ENCODE measurements around the gene SLC31A2.

SLC31A2 gene

GRCh38 chr9:113156880-113157279, 6.1 kb downstream of the SLC31A2 start:
- no peak for TF ChIP-seq POLR2A (IDR thresholded peaks at IDR 0.05; ENCODE audit: low read depth, low read length)
- DNase-seq (ENCODE audit: insufficient read length, low spot score), result no peak
- FAIRE-seq, result no peak

GRCh38 chr9:113158446-113158845, 7.6 kb downstream of the SLC31A2 start:
- TF ChIP-seq POLR2A (IDR thresholded peaks at IDR 0.05; ENCODE audit: low read depth, low read length), result no peak
- FAIRE-seq (no peak), DNase-seq (ENCODE audit: insufficient read length, low spot score) (no peak)

GRCh38 chr9:113160571-113160970, 9.8 kb downstream of the SLC31A2 start:
- TF ChIP-seq POLR2A (IDR thresholded peaks at IDR 0.05; ENCODE audit: low read depth, low read length), result no peak
- no peak for DNase-seq (ENCODE audit: insufficient read length, low spot score)
- FAIRE-seq, result no peak

DNA sequence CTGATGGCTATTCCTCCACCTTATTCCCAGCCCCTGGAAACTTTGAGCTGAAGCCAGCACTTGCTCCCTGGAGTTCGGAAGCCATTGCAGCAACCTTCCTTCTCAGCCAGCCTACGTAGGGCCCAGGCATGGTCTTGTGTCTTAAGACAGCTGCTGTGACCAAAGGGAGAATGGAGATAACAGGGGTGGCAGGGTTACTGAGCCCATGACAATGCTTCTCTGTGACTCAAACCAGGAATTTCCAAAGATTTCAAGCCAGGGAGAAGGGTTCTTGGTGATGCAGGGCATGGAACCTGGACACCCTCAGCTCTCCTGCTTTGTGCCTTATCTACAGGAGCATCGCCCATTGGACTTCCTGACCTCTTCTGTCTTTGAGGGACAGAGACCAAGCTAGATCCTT, 12.2 kb downstream of the SLC31A2 start:
- FAIRE-seq (no peak), DNase-seq (ENCODE audit: insufficient read length, low spot score) (no peak)
- no peak for TF ChIP-seq POLR2A (IDR thresholded peaks at IDR 0.05; ENCODE audit: low read depth, low read length)

DNA sequence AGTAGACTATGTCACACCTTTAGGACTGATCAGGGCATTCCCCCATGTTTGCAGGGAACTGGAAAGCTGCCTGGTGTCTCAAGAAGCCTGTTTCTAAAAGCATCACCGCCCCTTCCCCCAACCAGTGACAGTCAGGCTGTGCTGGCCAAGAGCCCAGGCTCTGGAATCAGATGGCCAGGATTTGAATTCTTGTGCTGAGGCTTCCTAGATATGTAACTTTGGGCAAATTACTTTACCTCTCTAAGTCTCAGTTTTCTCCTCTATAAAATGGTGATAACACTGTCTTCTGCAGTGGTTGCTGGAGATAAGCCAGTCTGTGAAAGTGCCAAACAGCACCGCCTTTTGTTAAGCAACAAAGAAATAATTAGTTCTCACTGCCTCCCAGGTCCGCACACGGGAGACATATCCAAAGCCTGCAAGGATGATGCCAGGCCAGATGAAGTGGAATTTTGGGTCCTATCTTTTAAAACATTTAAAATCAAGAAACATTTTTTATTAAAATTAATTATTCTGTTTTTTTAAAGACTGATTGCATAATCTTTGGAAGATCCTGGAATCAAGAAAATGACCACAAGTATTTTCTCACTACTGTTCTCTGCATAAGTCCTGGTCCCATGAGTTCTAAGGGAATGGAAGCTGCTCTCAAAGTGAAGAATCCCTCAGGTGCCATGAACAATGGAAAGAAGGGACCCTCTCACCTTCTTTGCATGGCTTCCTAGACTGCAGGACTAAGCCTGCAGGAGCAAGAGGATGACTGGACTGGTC, 13.9 kb downstream of the SLC31A2 start:
- no peak for TF ChIP-seq POLR2A (IDR thresholded peaks at IDR 0.05; ENCODE audit: low read depth, low read length)
- DNase-seq (ENCODE audit: insufficient read length, low spot score) (no peak), FAIRE-seq (no peak)

DNA sequence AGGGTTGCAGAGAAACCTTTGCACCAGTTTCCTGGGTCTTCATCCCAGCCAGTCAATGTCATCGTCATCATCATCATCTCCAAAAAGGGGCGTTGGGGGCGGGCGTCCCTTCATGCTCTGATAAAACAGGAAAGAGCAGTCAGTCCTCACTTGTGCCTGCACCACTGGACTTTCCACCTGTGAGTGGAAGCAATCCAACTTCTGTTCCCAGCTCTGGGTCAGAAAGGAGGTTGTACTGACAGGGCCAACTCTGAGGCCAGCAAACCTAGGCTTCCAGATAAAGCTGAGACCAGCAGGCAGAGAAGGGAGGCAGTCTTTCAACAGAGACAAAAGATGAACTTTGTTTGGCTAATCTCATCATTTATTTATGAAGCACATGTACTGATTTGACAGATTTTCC, 15.2 kb downstream of the SLC31A2 start:
- DNase-seq (ENCODE audit: insufficient read length, low spot score), result no peak
- no peak for FAIRE-seq
- TF ChIP-seq POLR2A (IDR thresholded peaks at IDR 0.05; ENCODE audit: low read depth, low read length), result no peak

GRCh38 chr9:113168809-113169208, 18.0 kb downstream of the SLC31A2 start:
- FAIRE-seq, result no peak
- no peak for DNase-seq (ENCODE audit: insufficient read length, low spot score)

GRCh38 chr9:113173341-113173740, 22.5 kb downstream of the SLC31A2 start:
- FAIRE-seq (no peak), DNase-seq (ENCODE audit: insufficient read length, low spot score) (no peak)
- no peak for TF ChIP-seq POLR2A (IDR thresholded peaks at IDR 0.05; ENCODE audit: low read depth, low read length)

More at GRCh38 chr9:113168809-113169208, 18.0 kb downstream of the SLC31A2 start:
- TF ChIP-seq POLR2A (IDR thresholded peaks at IDR 0.05; ENCODE audit: low read depth, low read length), result no peak

DNA sequence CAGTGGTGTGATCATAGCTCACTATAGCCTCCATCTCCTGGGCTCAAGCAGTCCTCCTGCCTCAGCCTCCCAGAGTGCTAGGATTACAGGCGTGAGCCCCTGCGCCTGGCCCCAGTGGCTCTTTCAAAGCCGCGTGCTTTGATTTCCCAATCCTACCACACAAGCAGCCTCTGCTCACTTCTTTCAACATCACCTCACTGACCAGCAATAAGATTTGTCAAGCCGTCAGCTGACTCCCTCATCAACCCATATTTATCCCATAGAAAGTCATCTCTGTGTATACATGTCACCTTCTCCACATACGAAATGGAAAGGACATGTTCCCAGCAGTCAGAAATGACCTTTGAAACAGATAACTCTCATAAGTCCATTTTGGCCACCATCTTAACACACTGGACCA, 26.0 kb downstream of the SLC31A2 start:
- no peak for TF ChIP-seq POLR2A (IDR thresholded peaks at IDR 0.05; ENCODE audit: low read depth, low read length)
- FAIRE-seq, result no peak
- DNase-seq (ENCODE audit: insufficient read length, low spot score), result no peak

GRCh38 chr9:113177251-113177650, 26.4 kb downstream of the SLC31A2 start:
- TF ChIP-seq POLR2A (IDR thresholded peaks at IDR 0.05; ENCODE audit: low read depth, low read length), result no peak
- no peak for FAIRE-seq
- no peak for DNase-seq (ENCODE audit: insufficient read length, low spot score)

DNA sequence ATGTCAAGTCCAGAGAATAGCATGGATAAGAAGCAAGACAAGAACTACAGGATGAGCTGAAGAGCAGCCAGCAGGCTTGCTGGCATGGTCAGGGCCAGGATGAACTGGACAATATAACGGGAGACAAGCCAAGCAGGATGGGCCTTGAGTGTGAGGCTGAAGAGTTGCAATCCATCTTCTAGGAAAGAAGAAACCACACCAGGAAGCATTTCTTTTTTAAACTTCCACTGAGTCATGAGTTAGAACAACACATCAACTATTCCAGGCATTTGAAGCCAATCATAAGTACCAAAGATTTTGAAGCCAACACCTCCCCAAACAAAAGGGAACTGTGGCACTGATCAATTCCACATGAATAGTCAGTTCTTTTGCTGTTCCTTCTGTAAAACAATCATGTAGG, 27.3 kb downstream of the SLC31A2 start:
- no peak for FAIRE-seq
- DNase-seq (ENCODE audit: insufficient read length, low spot score), result no peak
- no peak for TF ChIP-seq POLR2A (IDR thresholded peaks at IDR 0.05; ENCODE audit: low read depth, low read length)

DNA sequence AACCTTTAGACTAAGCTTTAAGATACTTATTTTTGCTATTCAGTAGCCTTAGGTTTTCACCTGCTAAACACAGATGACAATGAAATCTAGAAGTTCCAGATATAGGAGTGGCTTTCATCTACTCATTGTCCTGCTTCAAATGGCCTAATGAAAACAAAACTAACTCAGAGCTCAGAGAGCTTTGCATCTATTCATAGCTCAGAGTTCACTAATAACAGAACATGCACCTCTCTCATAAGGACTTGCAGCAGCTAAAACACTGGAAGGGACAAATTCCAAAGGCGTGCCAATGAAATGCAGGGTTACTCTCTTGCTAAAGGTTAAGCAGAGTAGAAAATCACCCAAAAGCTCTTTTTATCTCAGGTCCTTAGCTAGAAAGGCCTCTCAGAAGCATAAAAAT, 29.0 kb downstream of the SLC31A2 start:
- FAIRE-seq, result no peak
- DNase-seq (ENCODE audit: insufficient read length, low spot score), result no peak
- no peak for TF ChIP-seq POLR2A (IDR thresholded peaks at IDR 0.05; ENCODE audit: low read depth, low read length)

- FAIRE-seq, result no peak
- no peak for DNase-seq (ENCODE audit: insufficient read length, low spot score)
- no peak for TF ChIP-seq POLR2A (IDR thresholded peaks at IDR 0.05; ENCODE audit: low read depth, low read length)
Observed at GRCh38 chr9:113181165-113181564, 30.4 kb downstream of the SLC31A2 start.

DNA sequence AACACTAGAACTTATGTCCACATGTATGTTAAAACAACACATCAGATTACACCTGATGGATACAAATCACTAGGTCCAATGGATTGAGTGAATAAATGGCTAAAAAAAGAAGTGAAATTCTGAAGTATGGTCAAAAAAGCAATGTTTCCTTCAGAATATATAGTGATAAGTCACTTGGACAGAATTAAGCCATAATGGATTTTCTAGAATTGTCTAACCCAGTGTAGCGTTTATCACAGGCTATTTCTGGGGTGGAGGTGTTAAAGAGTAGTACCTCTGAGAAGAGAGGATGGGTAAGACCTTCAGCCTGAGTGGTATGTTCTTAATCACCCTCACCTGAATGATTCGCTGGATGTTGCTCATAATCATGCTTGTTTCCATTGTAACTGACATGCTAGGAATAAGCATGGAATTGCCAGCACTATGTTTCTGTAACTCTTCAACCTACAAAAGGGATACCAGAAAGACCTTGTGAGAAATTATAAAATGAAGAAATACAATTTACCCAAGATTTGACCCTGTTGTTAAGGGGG, 33.2 kb downstream of the SLC31A2 start:
- FAIRE-seq, result no peak

GRCh38 chr9:113184539-113184938, 33.7 kb downstream of the SLC31A2 start:
- DNase-seq (ENCODE audit: insufficient read length, low spot score), result no peak
- TF ChIP-seq POLR2A (IDR thresholded peaks at IDR 0.05; ENCODE audit: low read depth, low read length), result no peak
- FAIRE-seq, result peak; percentile 89

More for the DNA sequence above, 33.2 kb downstream of the SLC31A2 start:
- no peak for TF ChIP-seq POLR2A (IDR thresholded peaks at IDR 0.05; ENCODE audit: low read depth, low read length)
- DNase-seq (ENCODE audit: insufficient read length, low spot score), result no peak

All from H54 (cell line).